K562 (cell line): ENCODE results near the gene RNF13. TPM values are rescaled to one million over a fixed set of nuclear protein-coding genes. Genes with fewer than 3 reads are reported as not detected.

Source experiments
- ATAC-seq: fragments of 200-7000 bp; cut with Tn5 transposase; 3 replicates; pipeline ENCODE4 v1.9.1; 2020; ENCODE audit warnings: moderate library complexity
- BruUV-seq: library from RNA; stranded (reverse); fragments of 400-500 nt; replicated peaks from 2 replicates; lab custom pipeline; 2021; lab: Mats Ljungman, UMichigan
- CTCF ChIA-PET: fragments of 300-600 bp; formaldehyde crosslinking; extraction: SDS; loops from one replicate; lab custom pipeline; 2021; ENCODE audit warnings: low intra/inter-chr PET ratio; lab: Yijun Ruan, JAX
- POLR2A ChIA-PET: fragments of 300-600, 350-650 bp; sonication (Branson Sonifier 250); formaldehyde crosslinking; extraction: SDS; loops from one replicate; lab custom pipeline; 2021; ENCODE audit warnings: antibody characterized with exemption, inconsistent platforms; lab: Yijun Ruan, JAX
- DNase-seq, 4 experiments: peaks; one replicate each; pipeline versions ENCODE4 v3.0.0 to v3.0.0-alpha.2; 2011 to 2018; ENCODE audit warnings: low spot score in 3 of 4, mixed read lengths in 3 of 4; ENCODE audit errors: extremely low read depth in 1 of 4
- FAIRE-seq: peaks from 2 replicates; lab custom pipeline; 2011; peaks lifted over from hg19 to GRCh38; lab: Jason Lieb, UNC
- H2AFZ ChIP-seq: 2 replicates; pipeline ENCODE4 v1.6.0; 2011; ENCODE audit warnings: low read depth, low read length, control low read depth, inconsistent platforms
- H3K27ac ChIP-seq: fragments of 200-600 bp; 3 replicates; pipeline ENCODE4 v1.8.0; 2011; ENCODE audit warnings: low read depth, mild to moderate bottlenecking, control low read depth, inconsistent platforms, low read length, moderate library complexity, mixed read lengths; ENCODE audit errors: extremely low read depth
- H3K27me3 ChIP-seq, 2 experiments: fragments of 300-600 bp in 1 of 2; 2 replicates in 1 of 2; 3 replicates in 1 of 2; pipeline versions ENCODE4 v1.6.0 to v1.8.0; 2011; ENCODE audit warnings: inconsistent platforms in 2 of 2, low read length in 2 of 2, mild to moderate bottlenecking in 1 of 2, mixed read lengths in 1 of 2, moderate library complexity in 1 of 2; ENCODE audit not compliant: control insufficient read depth in 2 of 2, insufficient read depth in 2 of 2
- H3K36me3 ChIP-seq: fragments of 300-600 bp; 3 replicates; pipeline ENCODE4 v1.8.0; 2011; ENCODE audit warnings: mild to moderate bottlenecking, low read length, inconsistent platforms; ENCODE audit not compliant: control insufficient read depth, insufficient read depth
- H3K4me1 ChIP-seq, 2 experiments: fragments of 200-600 bp in 1 of 2; replicated peaks in 1 of 2; 2 replicates in 1 of 2; 3 replicates in 1 of 2; pipeline versions ENCODE4 v1.5.1 to v1.8.0; 2011; ENCODE audit warnings: inconsistent platforms in 2 of 2, low read length in 2 of 2, mild to moderate bottlenecking in 1 of 2, mixed read lengths in 1 of 2, moderate library complexity in 1 of 2; ENCODE audit not compliant: control insufficient read depth in 2 of 2, insufficient read depth in 2 of 2
- H3K4me2 ChIP-seq: 2 replicates; pipeline ENCODE4 v1.6.1; 2011; ENCODE audit warnings: low read length, control low read depth, inconsistent platforms, mixed read lengths; ENCODE audit not compliant: insufficient read depth
- H3K4me3 ChIP-seq: fragments of 200-600 bp; sonication (generic), shearing (Covaris generic); 2 replicates; pipeline ENCODE4 v1.5.1; 2016; ENCODE audit warnings: control low read depth, inconsistent platforms
- H3K79me2 ChIP-seq: fragments of 200-600 bp; 3 replicates; pipeline ENCODE4 v1.8.0; 2011; ENCODE audit warnings: low read length, inconsistent platforms; ENCODE audit not compliant: control insufficient read depth, insufficient read depth
- H3K9ac ChIP-seq, 2 experiments: 2 replicates each; pipeline versions ENCODE4 v1.6.0 to v1.6.1; 2011; ENCODE audit warnings: low read depth in 2 of 2, low read length in 2 of 2, control low read depth in 1 of 2, inconsistent platforms in 1 of 2, mild to moderate bottlenecking in 1 of 2, mixed read lengths in 1 of 2; ENCODE audit not compliant: insufficient read depth in 1 of 2
- H3K9me1 ChIP-seq: one replicate; pipeline ENCODE4 v1.6.0; 2011; ENCODE audit warnings: inconsistent platforms, mild to moderate bottlenecking, low read length, moderate library complexity; ENCODE audit not compliant: control insufficient read depth, insufficient read depth
- H3K9me3 ChIP-seq: replicated peaks from 2 replicates; pipeline ENCODE4 v1.5.1; 2011; ENCODE audit warnings: low read depth, low read length, inconsistent platforms; ENCODE audit not compliant: control insufficient read depth, insufficient read depth
- H4K20me1 ChIP-seq: replicated peaks from 2 replicates; pipeline ENCODE4 v1.6.1; 2011; ENCODE audit warnings: low read length, inconsistent platforms, mixed read lengths; ENCODE audit not compliant: control insufficient read depth, insufficient read depth
- ARID3B ChIP-seq: fragments of 250-450 bp; sonication (Bioruptor Pico); IDR thresholded peaks from 2 replicates; pipeline ENCODE4 v1.4.0; 2020; ENCODE audit warnings: borderline replicate concordance
- CSDE1 ChIP-seq, 2 experiments: fragments of 450-650 bp; IDR thresholded peaks; 2 replicates each; pipeline ENCODE4 v1.6.1; 2016; ENCODE audit warnings: mild to moderate bottlenecking in 1 of 2
- GTF2F1 ChIP-seq: IDR thresholded peaks from 2 replicates; pipeline ENCODE4 v1.6.1; 2011; ENCODE audit warnings: low read depth, low read length, improper control_type of control experiment
- HDAC2 ChIP-seq: fragments of 450-650 bp; IDR thresholded peaks from 2 replicates; pipeline ENCODE4 v1.6.1; 2016; ENCODE audit warnings: mild to moderate bottlenecking
- JUNB ChIP-seq: fragments of 450-650 bp; formaldehyde crosslinking; conservative IDR thresholded peaks from 2 replicates; pipeline ENCODE4 v1.4.0; 2020; ENCODE audit warnings: mild to moderate bottlenecking
- LCOR ChIP-seq: sonication (generic); formaldehyde crosslinking; IDR thresholded peaks from 2 replicates; pipeline ENCODE4 v1.8.0; 2022; ENCODE audit warnings: mild to moderate bottlenecking, missing genetic modification reagents
- MAZ ChIP-seq, 2 experiments: fragments of 450-650 bp in 1 of 2; sonication (generic) in 1 of 2; formaldehyde crosslinking; IDR thresholded peaks in 1 of 2; conservative IDR thresholded peaks in 1 of 2; 2 replicates each; pipeline versions ENCODE4 v1.4.0 to v1.5.0; 2020; ENCODE audit warnings: mild to moderate bottlenecking in 1 of 2, missing genetic modification reagents in 1 of 2
- MTA2 ChIP-seq: fragments of 450-650 bp; IDR thresholded peaks from 2 replicates; pipeline ENCODE4 v1.6.1; 2016; ENCODE audit warnings: low read depth
- MTA3 ChIP-seq: fragments of 450-650 bp; formaldehyde crosslinking; IDR thresholded peaks from 2 replicates; pipeline ENCODE4 v1.6.1; 2017; ENCODE audit warnings: mild to moderate bottlenecking, borderline replicate concordance
- RAD21 ChIP-seq, 2 experiments: fragments of 250-450 bp in 1 of 2; fragments of 450-650 bp in 1 of 2; sonication (Bioruptor Pico) in 1 of 2; formaldehyde crosslinking in 1 of 2; IDR thresholded peaks in 1 of 2; conservative IDR thresholded peaks in 1 of 2; 2 replicates each; pipeline versions ENCODE4 v1.4.0 to v1.8.0; 2020 to 2022; ENCODE audit warnings: mild to moderate bottlenecking in 2 of 2, moderate library complexity in 1 of 2
- SMAD1 ChIP-seq: fragments of 150-350 bp; IDR thresholded peaks from 2 replicates; pipeline ENCODE4 v1.6.1; 2014; ENCODE audit warnings: low read length, low read depth; ENCODE audit not compliant: partially characterized antibody
- SMC3 ChIP-seq: conservative IDR thresholded peaks from 2 replicates; pipeline ENCODE4 v1.6.1; 2011; ENCODE audit warnings: low read depth, low read length, improper control_type of control experiment; ENCODE audit not compliant: insufficient read depth
- SNRNP70 ChIP-seq: fragments of 200-400 bp; formaldehyde crosslinking; optimal IDR thresholded peaks from 2 replicates; pipeline ENCODE3; 2017; ENCODE audit warnings: low read depth, low read length
- TAF9B ChIP-seq: fragments of 450-650 bp; IDR thresholded peaks from 2 replicates; pipeline ENCODE4 v1.6.1; 2018; ENCODE audit warnings: mild to moderate bottlenecking; ENCODE audit not compliant: partially characterized antibody
- TCF7 ChIP-seq: sonication (generic); IDR thresholded peaks from 2 replicates; pipeline ENCODE4 v1.6.1; 2016; ENCODE audit warnings: antibody characterized with exemption, borderline replicate concordance
- XRCC5 ChIP-seq: fragments of 200-400 bp; formaldehyde crosslinking; IDR thresholded peaks from 2 replicates; pipeline ENCODE4 v1.6.1; 2017; ENCODE audit warnings: low read depth, mild to moderate bottlenecking, low read length
- ZBTB7A ChIP-seq: IDR thresholded peaks from 2 replicates; pipeline ENCODE4 v1.6.1; 2011; ENCODE audit warnings: low read depth, mild to moderate bottlenecking, low read length, moderate library complexity, borderline replicate concordance; ENCODE audit not compliant: control insufficient read depth
- ZFX ChIP-seq: sonication (generic); formaldehyde crosslinking; IDR thresholded peaks from 2 replicates; pipeline ENCODE4 v1.8.0; 2022; ENCODE audit warnings: mild to moderate bottlenecking, missing genetic modification reagents, moderate library complexity
- ZNF3 ChIP-seq: fragments of 250-450 bp; sonication (Bioruptor Pico); IDR thresholded peaks from 2 replicates; pipeline ENCODE4 v1.5.0; 2021; ENCODE audit warnings: mild to moderate bottlenecking, moderate library complexity
- WGBS: fragments of 100-300 bp; shearing (Covaris generic); methylation state at CpG from one replicate; pipeline ENCODE4 v1.1.6; 2016; ENCODE audit warnings: low coverage, mixed read lengths; ENCODE audit not compliant: insufficient coverage; ENCODE audit errors: missing lambda C conversion rate; 5-methylcytosine and 5-hydroxymethylcytosine counted together
- in situ Hi-C: fragments of 300-500 bp; cut with MboI; formaldehyde crosslinking; loops from 4 replicates; pipeline ENCODE4 v1.15.0; 2018; ENCODE audit warnings: inconsistent platforms, mixed read lengths
- intact Hi-C: fragments of 100-400 bp; cut with micrococcal nuclease; formaldehyde crosslinking; loops from 2 replicates; pipeline ENCODE4 v1.14.2; 2022
- polyA plus RNA-seq, 8 experiments: library from polyadenylated mRNA; depleted of rRNA in 4 of 8; stranded (reverse) in 5 of 8; unstranded in 3 of 8; fragments of >200 nt; fragmentation: Nextera tagmentation in 2 of 8; fragmentation: Illumina TruSeq in 1 of 8; extraction: Ambion mirVana in 2 of 8; extraction: Trizol in 1 of 8; gene quantifications; 2 replicates each; pipeline versions ENCODE4 v1.2.1 to v1.2.3, GENCODE V29; 2011 to 2014; ENCODE audit warnings: inconsistent platforms in 1 of 8, missing spikeins in 1 of 8
- total RNA-seq, 7 experiments: library from RNA; depleted of rRNA in 6 of 7; stranded (reverse); fragments of >200 nt in 6 of 7; fragmentation: Illumina TruSeq in 2 of 7; extraction: Trizol in 2 of 7; gene quantifications; 2 replicates each; pipeline versions ENCODE4 v1.2.1 to v1.2.3, GENCODE V29; 2011 to 2021; ENCODE audit warnings: low replicate concordance in 1 of 7
- TF ChIP-seq, protein P1 (sequence below): IDR thresholded peaks from 2 replicates; pipeline ENCODE4 v1.6.1; 2016; ENCODE audit warnings: missing genetic modification characterization, missing compliant biosample characterization
- TF ChIP-seq, protein P2 (sequence below): fragments of 250-450 bp; sonication (Bioruptor Pico); IDR thresholded peaks from 2 replicates; pipeline ENCODE4 v1.9.0; 2021; ENCODE audit warnings: mild to moderate bottlenecking

The RNF13 gene
- total and polyA plus RNA-seq, 9 of the 15 experiments (the other 6 are each of a cell fraction or from before 2014, with no cell fraction given): 12.7 to 35.8 (median 18.9) TPM

GRCh38 chr3:149936812-149937230 is 123.8 kb downstream of the RNF13 start:
- Histone ChIP-seq H3K9me1 (no peaks in the 10 kb centered on the region), H2AFZ (peak overlapping the region; percentile 47; the same call in 1 of the 2 replicates), H3K4me3 (no peak overlapping the region), H4K20me1 (no peaks in the 10 kb centered on the region), H3K4me2 (peak overlapping the region; percentile 59), H3K79me2 (no peaks in the 10 kb centered on the region), H3K9me3 (no peaks in the 10 kb centered on the region), H3K4me1 (no peaks in the 10 kb centered on the region; a peak in 1 of 5 replicates), H3K36me3 (no peaks in the 10 kb centered on the region), H3K27ac (no peak overlapping the region), H3K27me3 (no peaks in the 10 kb centered on the region), H3K9ac (no peak overlapping the region)
- peak; percentile 90 for ATAC-seq
- DNase-seq: peak; percentile 35 to 69 (median 54)
- POLR2A ChIA-PET: no interaction called here
- in situ Hi-C loops: no loop called here
- intact Hi-C loops: loop anchor here (1.0 to 10.0 kb wide), 3 partner anchors 247 to 558 kb away; no protein-coding TSS in a partner anchor
- FAIRE-seq: peak; percentile 79
- 2% methylated on average over 7 of the region's 7 CpGs for WGBS
- CTCF ChIA-PET: interaction anchor here (0.7 to 1.1 kb wide), 3 partner anchors 247 to 1346 kb away, joined by 3 to 5 read pairs (median 5); no protein-coding TSS in a partner anchor
- BruUV-seq: no TSS peak
- peak; percentile 64 to 76 for TF ChIP-seq RAD21 (CRISPR knock-in tag; conservative IDR thresholded peaks at IDR 0.05 in 1 of 2, IDR thresholded peaks at IDR 0.05 in 1 of 2)
- no peak for TF ChIP-seq TAF9B
- no peak for TF ChIP-seq LCOR (CRISPR knock-in tag)
- no peak for TF ChIP-seq MAZ (CRISPR knock-in tag; conservative IDR thresholded peaks at IDR 0.05 in 1 of 2, IDR thresholded peaks at IDR 0.05 in 1 of 2)
- no peak for TF ChIP-seq JUNB
- TF ChIP-seq MTA3: no peak
- TF ChIP-seq ZNF3: no peak
- TF ChIP-seq, protein P1, sequence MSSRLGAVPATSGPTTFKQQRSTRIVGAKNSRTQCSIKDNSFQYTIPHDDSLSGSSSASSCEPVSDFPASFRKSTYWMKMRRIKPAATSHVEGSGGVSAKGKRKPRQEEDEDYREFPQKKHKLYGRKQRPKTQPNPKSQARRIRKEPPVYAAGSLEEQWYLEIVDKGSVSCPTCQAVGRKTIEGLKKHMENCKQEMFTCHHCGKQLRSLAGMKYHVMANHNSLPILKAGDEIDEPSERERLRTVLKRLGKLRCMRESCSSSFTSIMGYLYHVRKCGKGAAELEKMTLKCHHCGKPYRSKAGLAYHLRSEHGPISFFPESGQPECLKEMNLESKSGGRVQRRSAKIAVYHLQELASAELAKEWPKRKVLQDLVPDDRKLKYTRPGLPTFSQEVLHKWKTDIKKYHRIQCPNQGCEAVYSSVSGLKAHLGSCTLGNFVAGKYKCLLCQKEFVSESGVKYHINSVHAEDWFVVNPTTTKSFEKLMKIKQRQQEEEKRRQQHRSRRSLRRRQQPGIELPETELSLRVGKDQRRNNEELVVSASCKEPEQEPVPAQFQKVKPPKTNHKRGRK (tag): no peak
- no peak for TF ChIP-seq MTA2
- peak; percentile 70 for TF ChIP-seq SMC3
- TF ChIP-seq, protein P2, sequence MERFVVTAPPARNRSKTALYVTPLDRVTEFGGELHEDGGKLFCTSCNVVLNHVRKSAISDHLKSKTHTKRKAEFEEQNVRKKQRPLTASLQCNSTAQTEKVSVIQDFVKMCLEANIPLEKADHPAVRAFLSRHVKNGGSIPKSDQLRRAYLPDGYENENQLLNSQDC (CRISPR knock-in tag): no peak
- no peak for TF ChIP-seq SMAD1
- no peak for TF ChIP-seq TCF7
- no peak for TF ChIP-seq XRCC5
- TF ChIP-seq CSDE1 (IDR thresholded peaks at IDR 0.05): no peak
- TF ChIP-seq ZBTB7A: no peak
- no peak for TF ChIP-seq SNRNP70
- no peak for TF ChIP-seq ZFX (CRISPR knock-in tag)
- TF ChIP-seq GTF2F1: no peak
- no peak for TF ChIP-seq HDAC2
- TF ChIP-seq ARID3B: no peak
